Measurements from ENCODE around the gene ASGR1. TPM values are rescaled to one million over a fixed set of nuclear protein-coding genes. Genes with fewer than 3 reads are reported as not detected.

ASGR1 gene
- total and polyA plus RNA-seq, 8 donors, result 0.87 to 6.0 (median 1.9) TPM; not detected in 3

GRCh38 chr17:7124923-7125322, 54.2 kb downstream of the ASGR1 start:
- intact Hi-C loops (cut with DNase I; ENCODE audit: low total_unique reads), result no loop called here
- Histone ChIP-seq H3K27me3 (peaks cover 0 to 61% (median 5%) of the 10 kb centered on the region in 3 donors), H3K36me3 (no peaks in the 10 kb centered on the region), H3K4me1 (no peaks in the 10 kb centered on the region), H3K4me3 (no peak overlapping the region), H3K27ac (no peak overlapping the region), H3K9me3 (no peaks in the 10 kb centered on the region)
- TF ChIP-seq EP300 (IDR thresholded peaks at IDR 0.05) (no peak), POLR2AphosphoS5 (IDR thresholded peaks at IDR 0.05) (no peak)
- 88 to 91% (median 90%) methylated on average over 5 of the region's 5 CpGs for WGBS, 5 donors
- DNase-seq, result no peak

GRCh38 chr17:7123844-7124243, 55.3 kb downstream of the ASGR1 start:
- no peak for DNase-seq
- Histone ChIP-seq H3K27me3 (peaks cover 0 to 60% (median 5%) of the 10 kb centered on the region in 3 donors), H3K9me3 (no peaks in the 10 kb centered on the region), H3K27ac (no peak overlapping the region), H3K4me1 (no peaks in the 10 kb centered on the region), H3K4me3 (no peak overlapping the region), H3K36me3 (no peaks in the 10 kb centered on the region)
- TF ChIP-seq POLR2AphosphoS5 (IDR thresholded peaks at IDR 0.05), result no peak
- TF ChIP-seq CTCF (IDR thresholded peaks at IDR 0.05), result no peak
- no peak for TF ChIP-seq EP300 (IDR thresholded peaks at IDR 0.05)
- TF ChIP-seq POLR2A (IDR thresholded peaks at IDR 0.05), result no peak
- intact Hi-C loops (cut with DNase I; ENCODE audit: low total_unique reads), result no loop called here
- 74 to 86% (median 83%) methylated on average over 3 to 4 of the region's 4 CpGs for WGBS, 5 donors

Small RNA genes lying within 50 kb of the gene (small RNA-seq; reads per million reads assigned to genes)
- 0 reads per million in 4 donors for gene AC120057.4
- gene MIR324, result 5.0 to 14.9 (median 13.2) reads per million in 4 donors

Other genes starting within 250 kb of the ASGR1 start
- gene ALOX12, start 183.3 kb downstream of the ASGR1 start, total RNA-seq, result under 1 TPM in 1 of 5 donors, not detected in 4; 0.92 TPM
- 1 to 10 TPM in 1 of 3 donors, not detected in 2; 3.4 TPM for gene ALOX12, start 183.3 kb downstream of the ASGR1 start, polyA plus RNA-seq
- gene RNASEK, start 166.7 kb downstream of the ASGR1 start, total RNA-seq, result 100 to 1,000 TPM in 2 of 5 donors, 10 to 100 TPM in 3; 12.3 to 173 (median 78.8) TPM
- 100 to 1,000 TPM; 243 to 390 (median 247) TPM for gene RNASEK, start 166.7 kb downstream of the ASGR1 start, polyA plus RNA-seq
- gene BCL6B, start 156.3 kb downstream of the ASGR1 start, total RNA-seq, result 1 to 10 TPM in 3 of 5 donors, not detected in 2; 1.3 to 5.5 (median 2.9) TPM
- 1 to 10 TPM; 2.2 to 5.0 (median 4.3) TPM for gene BCL6B, start 156.3 kb downstream of the ASGR1 start, polyA plus RNA-seq
- 1 to 10 TPM in 1 of 5 donors, not detected in 4; 2.9 TPM for gene SLC16A13, start 143.4 kb downstream of the ASGR1 start, total RNA-seq
- gene SLC16A13, start 143.4 kb downstream of the ASGR1 start, polyA plus RNA-seq, result 1 to 10 TPM in 1 of 3 donors, under 1 TPM in 1, not detected in 1; 0.56 to 1.4 TPM
- not detected for gene SLC16A11, start 135.3 kb downstream of the ASGR1 start, total RNA-seq
- 1 to 10 TPM in 2 of 3 donors, under 1 TPM in 1; 0.68 to 3.7 (median 2.3) TPM for gene SLC16A11, start 135.3 kb downstream of the ASGR1 start, polyA plus RNA-seq
- 1 to 10 TPM in 2 of 5 donors, not detected in 3; 1.2 to 4.8 TPM for gene CLEC10A, start 99.1 kb downstream of the ASGR1 start, total RNA-seq
- gene CLEC10A, start 99.1 kb downstream of the ASGR1 start, polyA plus RNA-seq, result 1 to 10 TPM in 2 of 3 donors, under 1 TPM in 1; 0.75 to 6.6 (median 2.2) TPM
- gene ASGR2, start 64.5 kb downstream of the ASGR1 start, total RNA-seq, result 1 to 10 TPM in 2 of 5 donors, not detected in 3; 1.4 to 2.2 TPM
- under 1 TPM in 1 of 3 donors, not detected in 2; 0.73 TPM for gene ASGR2, start 64.5 kb downstream of the ASGR1 start, polyA plus RNA-seq
- gene DLG4, start 40.5 kb upstream of the ASGR1 start, total RNA-seq, result 10 to 100 TPM in 3 of 5 donors, 1 to 10 TPM in 2; 3.2 to 26.3 (median 10.6) TPM
- 10 to 100 TPM in 1 of 3 donors, 1 to 10 TPM in 2; 5.8 to 11.5 (median 7.0) TPM for gene DLG4, start 40.5 kb upstream of the ASGR1 start, polyA plus RNA-seq
- gene ACADVL, start 40.6 kb upstream of the ASGR1 start, total RNA-seq, result 1,000 to 10,000 TPM in 3 of 5 donors, 100 to 1,000 TPM in 2; 348 to 3,058 (median 1,195) TPM
- gene ACADVL, start 40.6 kb upstream of the ASGR1 start, polyA plus RNA-seq, result 100 to 1,000 TPM; 651 to 783 (median 654) TPM
- 100 to 1,000 TPM in 1 of 5 donors, 10 to 100 TPM in 4; 16.9 to 114 (median 19.7) TPM for gene DVL2, start 55.1 kb upstream of the ASGR1 start, total RNA-seq
- 10 to 100 TPM; 12.1 to 14.5 (median 14.5) TPM for gene DVL2, start 55.1 kb upstream of the ASGR1 start, polyA plus RNA-seq
- 10 to 100 TPM in 3 of 5 donors, 1 to 10 TPM in 2; 5.2 to 26.2 (median 14.0) TPM for gene PHF23, start 60.1 kb upstream of the ASGR1 start, total RNA-seq
- gene PHF23, start 60.1 kb upstream of the ASGR1 start, polyA plus RNA-seq, result 10 to 100 TPM; 21.3 to 27.2 (median 21.5) TPM
- 100 to 1,000 TPM; 111 to 419 (median 206) TPM for gene GABARAP, start 63.1 kb upstream of the ASGR1 start, total RNA-seq
- gene GABARAP, start 63.1 kb upstream of the ASGR1 start, polyA plus RNA-seq, result 1,000 to 10,000 TPM in 1 of 3 donors, 100 to 1,000 TPM in 2; 773 to 1,252 (median 934) TPM
- gene CTDNEP1, start 72.4 kb upstream of the ASGR1 start, total RNA-seq, result 10 to 100 TPM; 23.9 to 82.8 (median 54.0) TPM
- 10 to 100 TPM; 71.8 to 85.1 (median 75.9) TPM for gene CTDNEP1, start 72.4 kb upstream of the ASGR1 start, polyA plus RNA-seq
- gene ELP5, start 72.8 kb upstream of the ASGR1 start, total RNA-seq, result 10 to 100 TPM in 3 of 5 donors, 1 to 10 TPM in 1, not detected in 1; 8.4 to 19.5 (median 13.6) TPM
- gene ELP5, start 72.8 kb upstream of the ASGR1 start, polyA plus RNA-seq, result 10 to 100 TPM; 24.4 to 45.2 (median 28.5) TPM
- 100 to 1,000 TPM in 1 of 5 donors, 10 to 100 TPM in 2, 1 to 10 TPM in 2; 1.8 to 829 (median 17.4) TPM for gene CLDN7, start 83.1 kb upstream of the ASGR1 start, total RNA-seq
- gene CLDN7, start 83.1 kb upstream of the ASGR1 start, polyA plus RNA-seq, result 100 to 1,000 TPM in 1 of 3 donors, 1 to 10 TPM in 2; 3.1 to 114 (median 9.9) TPM
- gene SLC2A4, start 102.3 kb upstream of the ASGR1 start, total RNA-seq, result 10 to 100 TPM in 2 of 5 donors, 1 to 10 TPM in 3; 3.5 to 26.6 (median 7.0) TPM
- gene SLC2A4, start 102.3 kb upstream of the ASGR1 start, polyA plus RNA-seq, result 10 to 100 TPM in 1 of 3 donors, 1 to 10 TPM in 1, under 1 TPM in 1; 0.92 to 15.9 (median 1.4) TPM
- gene YBX2, start 115.3 kb upstream of the ASGR1 start, total RNA-seq, result 10 to 100 TPM in 1 of 5 donors, 1 to 10 TPM in 1, under 1 TPM in 2, not detected in 1; 0.43 to 72.4 (median 1.1) TPM
- gene YBX2, start 115.3 kb upstream of the ASGR1 start, polyA plus RNA-seq, result 1 to 10 TPM; 1.2 to 6.5 (median 1.8) TPM
- gene EIF5A, start 128.3 kb upstream of the ASGR1 start, total RNA-seq, result 100 to 1,000 TPM in 4 of 5 donors, 10 to 100 TPM in 1; 86.9 to 189 (median 137) TPM
- gene EIF5A, start 128.3 kb upstream of the ASGR1 start, polyA plus RNA-seq, result 100 to 1,000 TPM; 341 to 438 (median 394) TPM
- 10 to 100 TPM; 23.9 to 91.6 (median 55.9) TPM for gene GPS2, start 136.0 kb upstream of the ASGR1 start, total RNA-seq
- gene GPS2, start 136.0 kb upstream of the ASGR1 start, polyA plus RNA-seq, result 10 to 100 TPM; 74.3 to 84.9 (median 79.7) TPM
- 10 to 100 TPM; 17.8 to 84.0 (median 36.4) TPM for gene NEURL4, start 150.0 kb upstream of the ASGR1 start, total RNA-seq
- gene NEURL4, start 150.0 kb upstream of the ASGR1 start, polyA plus RNA-seq, result 10 to 100 TPM in 2 of 3 donors, 1 to 10 TPM in 1; 6.9 to 22.2 (median 15.6) TPM
- 10 to 100 TPM in 4 of 5 donors, 1 to 10 TPM in 1; 8.3 to 33.3 (median 14.7) TPM for gene ACAP1, start 157.2 kb upstream of the ASGR1 start, total RNA-seq
- gene ACAP1, start 157.2 kb upstream of the ASGR1 start, polyA plus RNA-seq, result 1 to 10 TPM; 4.4 to 6.4 (median 6.2) TPM
- 10 to 100 TPM in 1 of 5 donors, 1 to 10 TPM in 3, under 1 TPM in 1; 0.58 to 11.0 (median 3.5) TPM for gene KCTD11, start 172.8 kb upstream of the ASGR1 start, total RNA-seq
- 10 to 100 TPM in 1 of 3 donors, 1 to 10 TPM in 2; 8.9 to 14.1 (median 9.4) TPM for gene KCTD11, start 172.8 kb upstream of the ASGR1 start, polyA plus RNA-seq
- gene TMEM95, start 175.8 kb upstream of the ASGR1 start, total RNA-seq, result not detected
- not detected for gene TMEM95, start 175.8 kb upstream of the ASGR1 start, polyA plus RNA-seq
- 10 to 100 TPM in 3 of 5 donors, 1 to 10 TPM in 2; 5.7 to 37.1 (median 22.2) TPM for gene TNK1, start 201.7 kb upstream of the ASGR1 start, total RNA-seq
- gene TNK1, start 201.7 kb upstream of the ASGR1 start, polyA plus RNA-seq, result 10 to 100 TPM in 1 of 3 donors, 1 to 10 TPM in 2; 6.0 to 12.1 (median 7.8) TPM
- 100 to 1,000 TPM in 1 of 5 donors, 10 to 100 TPM in 2, 1 to 10 TPM in 1, not detected in 1; 7.9 to 101 (median 29.6) TPM for gene PLSCR3, start 215.2 kb upstream of the ASGR1 start, total RNA-seq
- gene PLSCR3, start 215.2 kb upstream of the ASGR1 start, polyA plus RNA-seq, result 10 to 100 TPM; 21.9 to 27.1 (median 24.4) TPM
- gene TMEM256, start 224.7 kb upstream of the ASGR1 start, total RNA-seq, result 100 to 1,000 TPM in 2 of 5 donors, 10 to 100 TPM in 2, not detected in 1; 39.8 to 347 (median 161) TPM
- gene TMEM256, start 224.7 kb upstream of the ASGR1 start, polyA plus RNA-seq, result 100 to 1,000 TPM; 189 to 282 (median 279) TPM
- 10 to 100 TPM in 3 of 5 donors, 1 to 10 TPM in 2; 4.6 to 42.0 (median 13.8) TPM for gene NLGN2, start 228.5 kb upstream of the ASGR1 start, total RNA-seq
- 1 to 10 TPM; 1.7 to 7.9 (median 1.8) TPM for gene NLGN2, start 228.5 kb upstream of the ASGR1 start, polyA plus RNA-seq
- not detected for gene SPEM1, start 241.0 kb upstream of the ASGR1 start, total RNA-seq
- gene SPEM1, start 241.0 kb upstream of the ASGR1 start, polyA plus RNA-seq, result under 1 TPM in 1 of 3 donors, not detected in 2; 0.20 TPM
- gene SPEM2, start 246.2 kb upstream of the ASGR1 start, total RNA-seq, result not detected
- not detected for gene SPEM2, start 246.2 kb upstream of the ASGR1 start, polyA plus RNA-seq
- gene SPEM3, start 249.5 kb upstream of the ASGR1 start, total RNA-seq, result not detected
- gene SPEM3, start 249.5 kb upstream of the ASGR1 start, polyA plus RNA-seq, result not detected

All from stomach (tissue), 9 donors.